Fibroblast of peridontal ligament (primary cell): Measurements from ENCODE around the gene FGD6.
"Not testable (repeated sequence)": the region's sequence is repeated elsewhere in the genome, so short reads cannot be mapped to it uniquely, and the experiment has no call there.

Experiments used
- DNase-seq: peaks from one replicate; pipeline ENCODE4 v3.0.0-alpha.2; 2010; ENCODE audit errors: extremely low read depth

Gene FGD6

GRCh38 chr12:95205016-95205624, 12.1 kb downstream of the FGD6 start:
- DNase-seq, result no peak

- peak; percentile 80 for DNase-seq
Measured at GRCh38 chr12:95204141-95204866, 13.0 kb downstream of the FGD6 start.

GRCh38 chr12:95203487-95204030, 13.7 kb downstream of the FGD6 start:
- no peak for DNase-seq

- peak; percentile 79 for DNase-seq
Measured at GRCh38 chr12:95202691-95203486, 14.4 kb downstream of the FGD6 start.

GRCh38 chr12:95201056-95201670, 16.1 kb downstream of the FGD6 start:
- no peak for DNase-seq

GRCh38 chr12:95200128-95200894, 17.0 kb downstream of the FGD6 start:
- DNase-seq, result peak; percentile 60

- no peak for DNase-seq
Measured at GRCh38 chr12:95198914-95199313, 18.4 kb downstream of the FGD6 start.

- DNase-seq, result no peak
Measured at GRCh38 chr12:95197636-95198035, 19.6 kb downstream of the FGD6 start.

- DNase-seq, result not testable (repeated sequence)
Measured at GRCh38 chr12:95196875-95197569, 20.2 kb downstream of the FGD6 start.

- no peak for DNase-seq
Measured at GRCh38 chr12:95195122-95195521, 22.1 kb downstream of the FGD6 start.

- DNase-seq, result no peak
Measured at GRCh38 chr12:95193139-95193538, 24.1 kb downstream of the FGD6 start.

GRCh38 chr12:95192271-95192670, 25.0 kb downstream of the FGD6 start:
- DNase-seq, result no peak

- no peak for DNase-seq
Measured at GRCh38 chr12:95191060-95191696, 26.1 kb downstream of the FGD6 start.

GRCh38 chr12:95187865-95188415, 29.3 kb downstream of the FGD6 start:
- DNase-seq, result no peak

GRCh38 chr12:95185854-95186253, 31.4 kb downstream of the FGD6 start:
- DNase-seq, result no peak

GRCh38 chr12:95185072-95185471, 32.2 kb downstream of the FGD6 start:
- peak; percentile 70 for DNase-seq

GRCh38 chr12:95184121-95184520, 33.1 kb downstream of the FGD6 start:
- no peak for DNase-seq

- peak; percentile 76 for DNase-seq
Measured at GRCh38 chr12:95182868-95183415, 34.3 kb downstream of the FGD6 start.

- DNase-seq, result no peak
Measured at GRCh38 chr12:95181103-95181502, 36.2 kb downstream of the FGD6 start.
